Measurements from ENCODE around the gene LRP6.
"Not testable (repeated sequence)": the region's sequence is repeated elsewhere in the genome, so short reads cannot be mapped to it uniquely, and the experiment has no call there.

Gene LRP6

DNA sequence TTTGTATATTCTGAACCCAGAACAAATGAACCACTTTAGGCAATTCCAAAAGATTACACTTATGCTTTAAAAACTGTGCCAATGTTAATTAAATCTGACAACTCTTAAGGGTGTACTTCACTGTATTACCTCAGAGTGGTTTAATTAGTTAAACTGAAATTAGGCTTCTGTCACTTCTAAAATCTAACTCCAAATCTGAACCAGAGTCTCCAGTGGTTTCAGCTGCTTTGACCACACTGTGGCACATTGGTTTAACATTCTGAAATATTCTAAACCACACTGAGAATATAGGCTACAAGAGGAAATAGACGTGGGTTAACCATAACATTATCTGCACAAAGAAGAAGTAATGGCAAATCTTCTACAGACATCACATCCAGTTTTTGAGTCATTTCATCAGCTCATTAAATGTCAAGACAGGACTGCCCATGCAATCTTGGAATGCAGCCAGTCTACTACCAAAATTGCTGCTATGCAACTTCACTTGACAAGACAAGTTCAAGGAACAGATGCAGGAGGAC lies 94.8 kb downstream of the LRP6 start:
- DNase-seq: no peak

- DNase-seq: no peak
Observed at GRCh38 chr12:12167847-12168246, 99.0 kb downstream of the LRP6 start.

DNA sequence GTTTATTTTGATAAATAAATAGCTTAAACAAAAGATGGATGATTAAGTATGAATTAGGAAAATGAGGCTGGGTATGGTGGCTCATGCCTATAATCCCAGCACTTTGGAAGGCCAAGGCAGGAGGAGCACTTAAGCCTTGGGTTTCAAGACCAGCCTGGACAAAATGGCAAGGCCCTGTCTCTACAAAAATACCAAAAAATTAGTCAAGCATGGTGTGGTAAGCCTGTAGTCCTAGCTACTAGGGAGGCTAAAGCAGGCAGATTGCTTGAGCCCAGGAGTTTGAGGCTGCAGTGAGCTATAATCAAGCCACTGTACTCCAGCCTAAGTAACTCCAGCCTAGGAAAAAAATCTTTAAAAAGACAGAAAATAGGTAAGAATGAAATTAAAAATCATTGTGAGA lies 100.1 kb downstream of the LRP6 start:
- DNase-seq: no peak

DNA sequence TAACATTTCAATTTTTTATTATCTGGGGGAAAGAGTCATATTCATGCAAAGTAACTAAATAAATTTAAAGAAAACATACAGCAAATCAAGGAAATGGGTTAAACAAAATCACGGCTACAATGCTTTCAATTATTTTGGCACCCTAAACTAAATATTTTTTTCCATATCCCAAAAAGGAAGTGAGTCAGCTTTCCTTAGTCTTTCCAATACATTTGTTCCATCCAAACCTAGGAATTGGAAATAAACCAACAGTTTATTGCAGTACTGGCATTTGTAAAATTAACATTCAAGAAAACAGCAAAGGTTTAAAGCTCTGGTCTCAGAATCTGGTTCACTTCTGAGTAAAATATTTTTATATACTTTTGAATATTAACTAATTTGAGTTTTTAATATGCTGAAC lies 106.9 kb downstream of the LRP6 start:
- DNase-seq: no peak

GRCh38 chr12:12158858-12159257 lies 108.0 kb downstream of the LRP6 start:
- DNase-seq: no peak

DNA sequence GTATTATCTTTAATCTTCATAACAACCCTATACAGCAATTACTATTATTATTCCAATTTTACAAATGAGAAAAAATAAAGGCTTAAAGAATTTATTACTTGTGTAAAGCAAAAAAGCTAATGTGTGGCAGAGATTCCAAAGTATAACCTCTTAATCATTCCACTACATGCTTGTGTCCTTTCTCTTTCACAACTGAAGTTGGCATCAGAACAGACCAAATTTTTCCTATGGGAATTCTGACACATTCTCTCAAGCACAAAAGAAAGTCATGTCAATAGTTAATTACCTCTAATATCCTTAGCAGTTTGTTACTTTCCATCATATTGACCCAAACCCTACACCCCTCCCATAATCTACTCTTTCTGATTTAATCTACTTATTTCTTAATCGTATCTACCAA lies 109.4 kb downstream of the LRP6 start:
- no peak for DNase-seq

GRCh38 chr12:12156828-12157227 lies 110.0 kb downstream of the LRP6 start:
- DNase-seq: no peak

DNA sequence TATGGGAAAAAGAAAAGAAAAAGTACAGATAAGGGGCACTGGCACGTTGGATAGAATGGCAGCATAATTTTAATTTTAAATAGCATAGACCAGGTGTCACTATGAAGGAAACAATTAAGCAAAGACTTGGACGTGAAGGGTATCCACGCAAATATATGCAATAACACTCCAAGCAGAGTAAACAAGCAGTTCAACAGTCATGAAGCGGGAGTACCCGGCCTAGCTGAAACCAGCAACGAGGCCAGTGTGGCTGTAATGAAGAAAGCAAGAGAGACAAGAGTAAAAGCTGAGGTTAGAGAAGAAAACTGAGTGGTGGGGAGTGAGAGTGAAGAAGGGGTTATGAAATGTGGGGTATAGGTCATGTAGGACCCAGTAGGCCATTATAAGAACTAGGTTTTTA lies 110.7 kb downstream of the LRP6 start:
- DNase-seq: no peak

DNA sequence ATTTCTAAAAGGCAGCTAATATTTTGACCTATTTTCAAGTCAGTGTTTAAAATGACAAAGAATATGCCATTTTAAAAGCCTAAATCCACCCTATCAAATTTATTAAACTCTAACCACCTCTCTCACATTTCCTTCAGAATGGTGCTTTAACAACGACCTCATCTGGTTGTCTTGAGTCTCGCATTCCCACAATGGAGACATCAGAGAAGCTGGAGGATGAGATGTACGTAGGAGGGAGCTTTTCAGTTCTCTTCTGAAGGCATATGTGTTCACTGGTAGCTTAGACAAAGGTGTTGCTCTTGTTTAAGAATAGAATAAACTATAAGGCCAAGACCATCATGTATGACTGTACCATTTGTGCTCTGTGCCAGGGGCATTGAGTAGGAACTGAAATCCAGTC lies 113.2 kb downstream of the LRP6 start:
- no peak for DNase-seq

DNA sequence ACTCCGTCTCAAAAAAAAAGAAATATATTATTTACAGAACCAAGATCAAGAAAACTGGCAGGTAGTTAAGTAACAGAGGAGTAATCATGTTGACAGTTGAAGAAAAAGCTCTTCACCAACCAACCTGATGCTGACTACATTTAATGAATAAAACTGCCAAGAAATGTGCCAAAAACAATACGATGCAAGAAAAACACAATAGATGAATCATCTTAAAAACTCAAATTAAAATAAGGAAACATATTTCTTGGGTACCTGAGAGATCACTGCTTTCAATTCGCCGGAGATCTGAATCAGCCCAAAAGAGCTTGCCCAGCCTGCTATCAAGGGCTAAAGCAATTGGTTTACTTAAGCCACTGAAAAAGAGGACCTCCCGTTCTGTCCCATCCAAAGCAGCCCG lies 119.7 kb downstream of the LRP6 start:
- no peak for DNase-seq

DNA sequence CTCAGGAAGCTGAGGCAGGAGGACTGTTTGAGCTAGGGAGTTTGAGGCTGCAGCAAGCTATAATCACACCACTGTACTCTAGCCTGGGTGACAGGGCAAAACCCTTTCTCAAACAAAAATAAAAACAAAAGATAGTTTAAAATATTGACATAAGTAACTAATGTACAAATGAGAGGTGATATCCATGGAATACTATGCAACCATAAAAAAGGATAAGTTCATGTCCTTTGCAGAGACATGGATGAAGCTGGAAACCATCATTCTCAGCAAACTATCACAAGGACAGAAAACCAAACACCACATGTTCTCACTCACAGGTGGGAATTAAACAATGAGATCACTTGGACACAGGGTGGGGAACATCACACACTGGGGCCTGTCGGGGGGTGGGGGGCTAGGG lies 122.3 kb downstream of the LRP6 start:
- DNase-seq: not testable (repeated sequence)

DNA sequence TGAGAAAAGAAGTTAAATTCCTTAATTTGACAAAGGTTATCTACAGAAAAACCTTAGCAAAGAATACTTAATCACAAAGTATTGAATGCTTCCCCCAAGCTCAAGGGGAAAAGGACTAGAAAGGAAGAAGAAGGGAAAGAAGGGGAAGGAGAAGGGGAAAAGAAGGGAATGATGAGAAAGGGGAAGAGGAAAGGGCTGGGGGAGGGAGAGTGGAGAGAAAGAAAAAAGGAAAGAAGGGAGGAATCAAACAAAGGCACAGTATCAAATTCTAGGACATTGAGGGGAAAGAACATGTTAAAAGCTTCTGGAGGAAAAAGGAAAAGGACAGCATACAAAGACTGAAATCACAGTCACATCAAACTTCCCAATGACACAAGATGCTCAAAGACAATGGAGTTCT lies 125.8 kb downstream of the LRP6 start:
- DNase-seq: no peak

GRCh38 chr12:12138203-12139154 lies 128.4 kb downstream of the LRP6 start:
- no peak for DNase-seq

GRCh38 chr12:12133785-12134184 lies 133.1 kb downstream of the LRP6 start:
- DNase-seq: no peak

DNA sequence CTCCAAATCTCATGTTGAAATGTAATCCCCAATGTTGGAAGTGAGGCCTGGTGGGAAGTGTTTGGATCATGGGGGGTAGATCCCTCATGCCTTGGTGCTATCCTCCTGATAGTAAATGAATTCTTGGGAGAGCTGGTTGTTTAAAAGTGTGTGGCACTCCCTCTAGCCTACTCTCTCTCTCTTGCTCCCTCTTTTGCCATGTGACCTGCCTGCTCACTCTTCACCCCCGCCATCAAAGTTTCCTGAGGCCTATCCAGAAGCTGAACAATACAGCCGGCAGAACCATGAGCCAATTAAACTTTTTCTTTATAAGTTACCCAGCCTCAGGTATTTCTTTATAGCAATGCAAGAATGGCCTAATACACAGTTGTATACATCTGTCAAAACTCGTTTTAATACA lies 133.6 kb downstream of the LRP6 start:
- no peak for DNase-seq

- no peak for DNase-seq
Observed at GRCh38 chr12:12128670-12129069, 138.2 kb downstream of the LRP6 start.

DNA sequence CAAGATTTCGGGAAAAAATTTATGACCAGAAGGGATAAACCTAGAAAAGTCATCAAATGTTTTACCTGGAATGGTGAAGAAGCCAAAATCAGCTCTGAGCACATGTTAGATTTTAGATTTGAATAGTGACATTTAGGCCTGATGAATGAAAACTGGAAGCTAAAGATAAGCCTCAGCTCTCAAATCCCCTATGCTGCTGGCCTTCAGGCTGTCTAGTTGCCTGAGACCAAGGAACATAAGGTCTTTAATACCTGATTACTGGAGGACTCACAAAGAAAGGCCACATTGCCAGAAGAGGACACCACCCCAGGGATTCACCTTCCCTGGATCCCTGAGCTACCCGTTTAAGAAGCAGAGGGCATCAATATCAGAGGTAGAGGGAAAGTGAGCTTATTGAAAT lies 139.5 kb downstream of the LRP6 start:
- no peak for DNase-seq

- DNase-seq: no peak
Observed at GRCh38 chr12:12126551-12126950, 140.3 kb downstream of the LRP6 start.

GRCh38 chr12:12123036-12123604 lies 143.7 kb downstream of the LRP6 start:
- DNase-seq: no peak

DNA sequence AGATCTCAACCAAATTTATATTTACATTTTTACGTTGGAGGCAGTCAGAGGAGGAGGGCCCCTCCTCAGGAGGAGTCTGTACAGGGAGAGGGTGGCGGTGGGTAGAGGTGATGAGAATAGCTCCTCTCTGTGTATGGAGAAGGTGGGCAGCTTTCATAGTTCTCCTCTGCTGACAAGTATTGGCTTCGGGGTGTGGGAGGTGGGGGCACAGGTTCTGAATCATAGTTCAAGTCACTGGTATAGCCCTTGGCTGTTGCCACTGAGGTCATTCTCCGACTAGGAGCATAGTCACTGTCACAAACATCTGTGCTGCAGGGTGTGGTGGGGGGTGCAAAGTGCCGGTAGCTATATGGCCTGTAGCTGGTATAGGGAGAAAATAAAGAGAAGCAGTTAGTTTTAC lies 145.8 kb downstream of the LRP6 start:
- DNase-seq: no peak

DNA sequence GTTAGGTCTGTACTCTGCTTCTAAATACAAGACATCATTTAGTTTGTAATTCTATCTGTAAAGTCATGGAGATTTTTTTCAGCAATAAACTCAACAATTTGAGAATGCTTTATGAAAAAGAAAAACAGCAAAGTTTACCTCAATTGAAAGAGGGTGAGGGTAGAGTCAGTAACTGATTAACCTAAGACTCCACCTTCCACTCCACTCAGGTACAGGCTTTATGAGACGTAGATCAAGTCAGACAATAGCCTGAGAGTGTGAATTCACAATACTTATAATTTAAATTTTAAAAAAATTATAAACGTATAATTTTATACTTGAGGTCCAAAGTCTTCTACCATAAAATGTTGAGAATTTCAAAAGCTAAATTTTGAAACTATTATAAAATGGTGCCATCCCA lies 150.2 kb downstream of the LRP6 start:
- no peak for DNase-seq

GRCh38 chr12:12115514-12115913 lies 151.3 kb downstream of the LRP6 start:
- no peak for DNase-seq

DNA sequence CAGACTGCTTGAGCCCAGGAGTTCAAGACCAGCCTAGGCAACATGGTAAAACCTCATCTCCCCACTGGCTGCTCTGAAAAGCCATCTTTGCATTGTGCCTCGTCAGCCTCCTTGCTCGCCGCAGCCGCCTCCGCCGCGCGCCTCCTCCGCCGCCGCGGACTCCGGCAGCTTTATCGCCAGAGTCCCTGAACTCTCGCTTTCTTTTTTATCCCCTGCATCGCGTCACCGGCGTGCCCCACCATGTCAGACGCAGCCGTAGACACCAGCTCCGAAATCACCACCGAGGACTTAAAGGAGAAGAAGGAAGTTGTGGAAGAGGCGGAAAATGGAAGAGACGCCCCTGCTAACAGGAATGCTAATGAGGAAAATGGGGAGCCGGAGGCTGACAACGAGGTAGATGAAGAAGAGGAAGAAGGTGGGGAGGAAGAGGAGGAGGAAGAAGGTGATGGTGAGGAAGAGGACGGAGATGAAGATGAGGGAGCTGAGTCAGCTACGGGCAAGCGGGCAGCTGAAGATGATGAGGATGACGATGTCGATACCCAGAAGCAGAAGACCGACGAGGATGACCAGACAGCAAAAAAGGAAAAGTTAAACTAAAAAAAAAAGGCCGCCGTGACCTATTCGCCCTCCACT lies 155.8 kb downstream of the LRP6 start:
- DNase-seq: not testable (repeated sequence)

Measured in activated CD4-positive, CD25-positive, alpha-beta regulatory T cell treated with anti-CD3 and anti-CD28 coated beads, Interleukin-2, amount 50 U/mL, for 72 hours (primary cell).